HepG2 (cell line): ENCODE data around the gene ST14. TPM values are rescaled to one million over a fixed set of nuclear protein-coding genes. Genes with fewer than 3 reads are reported as not detected.

Experiments
- ATAC-seq: fragments of 200-7000 bp; cut with Tn5 transposase; 3 replicates; pipeline ENCODE4 v1.9.1; 2020; ENCODE audit warnings: mild to moderate bottlenecking, moderate library complexity
- BruUV-seq: library from RNA; stranded (reverse); fragments of 400-500 nt; replicated peaks from 2 replicates; lab custom pipeline; 2021; lab: Mats Ljungman, UMichigan
- CTCF ChIA-PET: fragments of 300-600 bp; formaldehyde crosslinking; extraction: SDS; loops from one replicate; lab custom pipeline; 2021; ENCODE audit warnings: low total read pairs, inconsistent platforms, low intra/inter-chr PET ratio; lab: Yijun Ruan, JAX
- POLR2A ChIA-PET: fragments of 350-600 bp; sonication (Branson Sonifier 250); formaldehyde crosslinking; loops from one replicate; lab custom pipeline; 2020; ENCODE audit warnings: antibody characterized with exemption, inconsistent platforms; lab: Yijun Ruan, JAX
- DNase-seq: peaks from one replicate; pipeline ENCODE4 v3.0.0-alpha.2; 2015; ENCODE audit warnings: low spot score
- FAIRE-seq: peaks from 3 replicates; lab custom pipeline; 2011; peaks lifted over from hg19 to GRCh38; lab: Jason Lieb, UNC
- H2AFZ ChIP-seq: one replicate; pipeline ENCODE4 v1.6.1; 2011; ENCODE audit warnings: low read length, inconsistent platforms
- H3K27ac ChIP-seq: fragments of 300-600 bp; 3 replicates; pipeline ENCODE4 v1.8.0; 2011; ENCODE audit warnings: mixed run types, mild to moderate bottlenecking, mixed read lengths, low read length, inconsistent platforms; ENCODE audit not compliant: insufficient read depth; ENCODE audit errors: extremely low read length
- H3K27me3 ChIP-seq, 2 experiments: fragments of 200-600 bp in 1 of 2; 2 replicates in 1 of 2; 3 replicates in 1 of 2; pipeline versions ENCODE4 v1.6.0 to v1.8.0; 2011; ENCODE audit warnings: low read length in 2 of 2, mild to moderate bottlenecking in 2 of 2, moderate library complexity in 2 of 2, inconsistent platforms in 1 of 2; ENCODE audit not compliant: insufficient read depth in 2 of 2, control insufficient read depth in 1 of 2
- H3K36me3 ChIP-seq, 2 experiments: fragments of 200-600 bp in 1 of 2; replicated peaks in 1 of 2; 2 replicates in 1 of 2; 3 replicates in 1 of 2; pipeline versions ENCODE4 v1.5.1 to v1.8.0; 2011; ENCODE audit warnings: low read length in 2 of 2, inconsistent platforms in 1 of 2; ENCODE audit not compliant: insufficient read depth in 2 of 2, control insufficient read depth in 1 of 2
- H3K4me1 ChIP-seq: 2 replicates; pipeline ENCODE4 v1.5.1; 2012; ENCODE audit warnings: low read length, inconsistent platforms; ENCODE audit not compliant: insufficient read depth
- H3K4me2 ChIP-seq: 2 replicates; pipeline ENCODE4 v1.6.0; 2011; ENCODE audit warnings: low read depth, low read length, inconsistent platforms
- H3K4me3 ChIP-seq, 3 experiments: fragments of 200-600 bp in 1 of 3; sonication (generic), shearing (Covaris generic) in 1 of 3; replicated peaks in 1 of 3; 2 replicates each; pipeline ENCODE4 v1.5.1; 2011 to 2016; ENCODE audit warnings: low read length in 3 of 3, inconsistent platforms in 2 of 3, low read depth in 2 of 3, mild to moderate bottlenecking in 2 of 3, control low read depth in 1 of 3, mixed read lengths in 1 of 3; ENCODE audit not compliant: insufficient read depth in 1 of 3
- H3K79me2 ChIP-seq: one replicate; pipeline ENCODE4 v1.6.1; 2011; ENCODE audit warnings: low read length, inconsistent platforms; ENCODE audit not compliant: insufficient read depth
- H3K9ac ChIP-seq: 2 replicates; pipeline ENCODE4 v1.6.0; 2011; ENCODE audit warnings: mild to moderate bottlenecking, low read depth, low read length, inconsistent platforms; ENCODE audit not compliant: insufficient read depth
- H3K9me3 ChIP-seq: 2 replicates; pipeline ENCODE4 v1.5.1; 2012; ENCODE audit warnings: mild to moderate bottlenecking, low read length
- H4K20me1 ChIP-seq: 2 replicates; pipeline ENCODE4 v1.6.0; 2011; ENCODE audit warnings: inconsistent platforms, mild to moderate bottlenecking, low read length, moderate library complexity; ENCODE audit not compliant: insufficient read depth
- IRF9 ChIP-seq: sonication (generic); formaldehyde crosslinking; IDR thresholded peaks from 2 replicates; pipeline ENCODE4 v1.8.0; 2022; ENCODE audit warnings: missing genetic modification reagents, mild to moderate bottlenecking, borderline replicate concordance
- KLF11 ChIP-seq: IDR thresholded peaks from 2 replicates; pipeline ENCODE4 v1.6.1; 2016; ENCODE audit warnings: missing compliant biosample characterization
- MAFF ChIP-seq: IDR thresholded peaks from 2 replicates; pipeline ENCODE4 v1.6.1; 2011; ENCODE audit warnings: low read depth, low read length, improper control_type of control experiment
- STAG1 ChIP-seq: sonication (generic); formaldehyde crosslinking; IDR thresholded peaks from 2 replicates; pipeline ENCODE4 v1.4.0; 2020; ENCODE audit warnings: missing genetic modification reagents
- SUZ12 ChIP-seq: fragments of 150-350 bp; IDR thresholded peaks from 2 replicates; pipeline ENCODE4 v1.6.1; 2014; ENCODE audit warnings: low read depth, low read length
- UBTF ChIP-seq: sonication (generic); formaldehyde crosslinking; IDR thresholded peaks from 2 replicates; pipeline ENCODE4 v1.4.0; 2020; ENCODE audit warnings: mild to moderate bottlenecking, missing genetic modification reagents
- ZNF496 ChIP-seq: sonication (generic); formaldehyde crosslinking; IDR thresholded peaks from 2 replicates; pipeline ENCODE4 v1.8.1; 2023; ENCODE audit warnings: mild to moderate bottlenecking, moderate library complexity, missing genetic modification reagents; ENCODE audit not compliant: insufficient replicate concordance
- ZNF570 ChIP-seq: sonication (generic); formaldehyde crosslinking; IDR thresholded peaks from 2 replicates; pipeline ENCODE4 v1.4.0; 2020; ENCODE audit warnings: mild to moderate bottlenecking, missing genetic modification reagents, borderline replicate concordance
- ZNF572 ChIP-seq: sonication (generic); formaldehyde crosslinking; IDR thresholded peaks from 2 replicates; pipeline ENCODE4 v1.5.1; 2020; ENCODE audit warnings: mild to moderate bottlenecking, missing genetic modification reagents
- WGBS: methylation state at CpG from one replicate; pipeline ENCODE4 v1.1.6; 2017; ENCODE audit warnings: low lambda C conversion rate; 5-methylcytosine and 5-hydroxymethylcytosine counted together
- in situ Hi-C: cut with HindIII; loops from 2 replicates; pipeline ENCODE4 v1.10.0; 2017; ENCODE audit warnings: low pct_unique_long_range_greater_than_20kb; ENCODE audit not compliant: extremely low pct_ligation_motif_present
- intact Hi-C: fragments of 100-400 bp; cut with micrococcal nuclease; formaldehyde crosslinking; loops from one replicate; pipeline ENCODE4 v1.10.0; 2022; ENCODE audit not compliant: unreplicated experiment
- polyA plus RNA-seq, 8 experiments: library from polyadenylated mRNA; depleted of rRNA in 3 of 8; stranded (reverse) in 7 of 8; unstranded in 1 of 8; fragments of >200 nt; fragmentation: Illumina TruSeq in 4 of 8; extraction: Trizol in 4 of 8; gene quantifications; 2 replicates each; pipeline versions ENCODE4 v1.2.1 to v1.2.3, GENCODE V29; 2011 to 2016; ENCODE audit warnings: low read depth in 4 of 8, missing spikeins in 1 of 8, mixed read lengths in 1 of 8; ENCODE audit not compliant: insufficient read depth in 1 of 8
- total RNA-seq, 5 experiments: library from RNA; depleted of rRNA; stranded (reverse); fragments of >200 nt; fragmentation: Illumina TruSeq; extraction: Trizol; gene quantifications; 2 replicates each; pipeline ENCODE4 v1.2.3, GENCODE V29; 2016; ENCODE audit warnings: low read depth in 1 of 5
- TF ChIP-seq, protein P1 (sequence below): IDR thresholded peaks from 2 replicates; pipeline ENCODE4 v1.6.1; 2018; ENCODE audit warnings: missing genetic modification reagents

Gene ST14
- total and polyA plus RNA-seq, 2 of the 13 experiments (the other 11 are each of a cell fraction or from before 2014, with no cell fraction given) = 0.88 to 1.4 TPM

GRCh38 chr11:130202818-130203689 lies 43.5 kb downstream of the ST14 start (continued):
- TF ChIP-seq ZNF496 (CRISPR knock-in tag) = no peak
- TF ChIP-seq MAFF = no peak
- TF ChIP-seq, protein P1, sequence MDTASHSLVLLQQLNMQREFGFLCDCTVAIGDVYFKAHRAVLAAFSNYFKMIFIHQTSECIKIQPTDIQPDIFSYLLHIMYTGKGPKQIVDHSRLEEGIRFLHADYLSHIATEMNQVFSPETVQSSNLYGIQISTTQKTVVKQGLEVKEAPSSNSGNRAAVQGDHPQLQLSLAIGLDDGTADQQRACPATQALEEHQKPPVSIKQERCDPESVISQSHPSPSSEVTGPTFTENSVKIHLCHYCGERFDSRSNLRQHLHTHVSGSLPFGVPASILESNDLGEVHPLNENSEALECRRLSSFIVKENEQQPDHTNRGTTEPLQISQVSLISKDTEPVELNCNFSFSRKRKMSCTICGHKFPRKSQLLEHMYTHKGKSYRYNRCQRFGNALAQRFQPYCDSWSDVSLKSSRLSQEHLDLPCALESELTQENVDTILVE (CRISPR knock-in tag) = no peak
- TF ChIP-seq ZNF570 = no peak
- TF ChIP-seq UBTF (CRISPR knock-in tag) = no peak

GRCh38 chr11:130203766-130204702 lies 44.5 kb downstream of the ST14 start:
- in situ Hi-C loops = loop anchor here (25.0 kb wide), 1 partner anchor 683 kb away; no protein-coding TSS in a partner anchor
- Histone ChIP-seq H3K4me1 (no peaks in the 10 kb centered on the region), H3K27me3 (no peaks in the 10 kb centered on the region), H4K20me1 (no peaks in the 10 kb centered on the region), H3K4me2 (no peak overlapping the region), H3K27ac (no peak overlapping the region), H3K79me2 (no peaks in the 10 kb centered on the region), H3K9ac (no peak overlapping the region), H3K4me3 (no peak overlapping the region), H2AFZ (no peak overlapping the region), H3K9me3 (no peaks in the 10 kb centered on the region), H3K36me3 (no peaks in the 10 kb centered on the region)
- WGBS = 82% methylated on average over 27 of the region's 27 CpGs
- no peak for ATAC-seq
- CTCF ChIA-PET = no interaction called here
- TF ChIP-seq ZNF572 (CRISPR knock-in tag) = no peak
- TF ChIP-seq SUZ12 = no peak
- no peak for TF ChIP-seq KLF11 (CRISPR knock-in tag)
- TF ChIP-seq IRF9 (CRISPR knock-in tag) = no peak
- no peak for TF ChIP-seq STAG1
- intact Hi-C loops = no loop called here
- DNase-seq = no peak
- POLR2A ChIA-PET = interaction anchor here (0.6 to 1.1 kb wide), 2 partner anchors 11 to 329 kb away, joined by 3 to 4 read pairs; no protein-coding TSS in a partner anchor
- no peak for FAIRE-seq
- no TSS peak for BruUV-seq
